ENCODE data around the gene DYNC2LI1. TPM values are rescaled to one million over a fixed set of nuclear protein-coding genes. Genes with fewer than 3 reads are reported as not detected.

The DYNC2LI1 gene
- total RNA-seq, 1 donor from 2014 or later = 5.1 TPM

GRCh38 chr2:43841949-43842865, 68.4 kb downstream of the DYNC2LI1 start:
- ATAC-seq (peak; percentile 10), DNase-seq (ENCODE audit: low spot score) (peak; percentile 81)

GRCh38 chr2:43842866-43843226, 69.0 kb downstream of the DYNC2LI1 start:
- DNase-seq (ENCODE audit: low spot score) = peak; percentile 31
- ATAC-seq = no peak

- DNase-seq (ENCODE audit: low spot score) (peak; percentile 28), ATAC-seq (no peak)
These were observed 71.3 kb downstream of the DYNC2LI1 start for GRCh38 chr2:43845181-43845580.

- ATAC-seq = no peak
These were observed 72.4 kb downstream of the DYNC2LI1 start for GRCh38 chr2:43846140-43846793.

GRCh38 chr2:43848214-43848613, 74.4 kb downstream of the DYNC2LI1 start:
- DNase-seq (ENCODE audit: low spot score) = no peak

More at GRCh38 chr2:43846140-43846793, 72.4 kb downstream of the DYNC2LI1 start:
- DNase-seq (ENCODE audit: low spot score) = peak; percentile 44

GRCh38 chr2:43851011-43851980, 77.5 kb downstream of the DYNC2LI1 start:
- peak; percentile 45 for DNase-seq (ENCODE audit: low spot score)
- no peak for ATAC-seq

More at GRCh38 chr2:43848214-43848613, 74.4 kb downstream of the DYNC2LI1 start:
- ATAC-seq = no peak

- ATAC-seq (no peak), DNase-seq (ENCODE audit: low spot score) (peak; percentile 42)
These were observed 78.4 kb downstream of the DYNC2LI1 start for GRCh38 chr2:43852196-43852730.

- peak; percentile 64 for DNase-seq (ENCODE audit: low spot score)
These were observed 79.6 kb downstream of the DYNC2LI1 start for GRCh38 chr2:43853141-43854081.

GRCh38 chr2:43854671-43855070, 80.8 kb downstream of the DYNC2LI1 start:
- no peak for ATAC-seq
- peak; percentile 39 for DNase-seq (ENCODE audit: low spot score)

More at GRCh38 chr2:43853141-43854081, 79.6 kb downstream of the DYNC2LI1 start:
- peak; percentile 70 for ATAC-seq

GRCh38 chr2:43855292-43855691, 81.5 kb downstream of the DYNC2LI1 start:
- DNase-seq (ENCODE audit: low spot score) (no peak), ATAC-seq (no peak)

Other genes starting within 250 kb of the DYNC2LI1 start
- gene THADA, start 178.0 kb upstream of the DYNC2LI1 start, total RNA-seq = 20.0 TPM
- gene PLEKHH2, start 136.8 kb upstream of the DYNC2LI1 start, total RNA-seq = 1.6 TPM
- not detected for gene C1GALT1C1L, start 97.6 kb upstream of the DYNC2LI1 start, total RNA-seq
- gene ABCG5, start 64.8 kb downstream of the DYNC2LI1 start, total RNA-seq = 57.0 TPM
- 121 TPM for gene ABCG8, start 64.9 kb downstream of the DYNC2LI1 start, total RNA-seq
- 38.4 TPM for gene LRPPRC, start 221.9 kb downstream of the DYNC2LI1 start, total RNA-seq